Neutrophil (primary cell): Measurements from ENCODE around the gene XYLT1.

Experiments
- H3K27ac ChIP-seq: fragments of 200-600 bp; sonication (generic); 2 replicates; pipeline ENCODE4 v1.5.1; 2016; ENCODE audit warnings: mild to moderate bottlenecking, moderate library complexity
- H3K27me3 ChIP-seq: fragments of 200-600 bp; sonication (generic); 2 replicates; pipeline ENCODE4 v1.6.0; 2016; ENCODE audit warnings: mild to moderate bottlenecking
- H3K36me3 ChIP-seq: fragments of 200-600 bp; sonication (generic); 2 replicates; pipeline ENCODE4 v1.5.1; 2017
- H3K4me1 ChIP-seq, 2 experiments: fragments of 200-600 bp in 1 of 2; sonication (generic) in 1 of 2; 1 replicate in 1 of 2; 2 replicates in 1 of 2; pipeline versions ENCODE4 v1.5.1 to v1.6.1; 2013 to 2016; ENCODE audit warnings: low read depth in 1 of 2, low read length in 1 of 2, mild to moderate bottlenecking in 1 of 2, moderate library complexity in 1 of 2; ENCODE audit not compliant: control insufficient read depth in 1 of 2, insufficient read depth in 1 of 2
- H3K4me3 ChIP-seq, 2 experiments: fragments of 200-600 bp in 1 of 2; sonication (generic) in 1 of 2; 1 replicate in 1 of 2; 2 replicates in 1 of 2; pipeline ENCODE4 v1.5.1; 2013 to 2016; ENCODE audit warnings: low read depth in 1 of 2, low read length in 1 of 2, mild to moderate bottlenecking in 1 of 2, moderate library complexity in 1 of 2
- H3K9me3 ChIP-seq: fragments of 200-600 bp; sonication (generic); 2 replicates; pipeline ENCODE4 v1.5.1; 2016
- TF ChIP-seq, protein P1 (sequence below): fragments of 200-600 bp; sonication (generic); IDR thresholded peaks from 2 replicates; pipeline ENCODE4 v1.5.1; 2016; ENCODE audit warnings: antibody characterized with exemption

The XYLT1 gene

DNA sequence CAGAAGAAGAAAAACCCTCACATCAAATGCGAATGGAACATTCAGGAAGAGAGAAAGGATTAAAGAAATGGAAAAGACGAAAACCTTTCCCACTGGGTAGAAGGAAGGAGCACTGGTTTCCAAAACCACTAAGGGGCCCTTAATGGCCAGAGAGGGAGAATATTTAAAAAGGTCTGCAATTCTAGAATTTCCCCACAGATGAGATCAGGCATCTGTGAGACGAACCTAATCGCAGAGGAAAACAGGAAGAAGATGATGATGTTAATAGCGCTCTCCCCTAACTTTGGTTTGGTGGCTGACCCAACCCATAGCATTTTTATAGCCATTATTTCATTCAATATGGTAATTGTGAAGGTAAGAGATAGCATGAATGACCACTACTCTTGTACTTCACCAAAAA is 32.8 kb downstream of the XYLT1 start:
- peaks cover 25 to 31% of the 10 kb centered on the region in 2 experiments for H3K4me1 ChIP-seq
- TF ChIP-seq, protein P1, sequence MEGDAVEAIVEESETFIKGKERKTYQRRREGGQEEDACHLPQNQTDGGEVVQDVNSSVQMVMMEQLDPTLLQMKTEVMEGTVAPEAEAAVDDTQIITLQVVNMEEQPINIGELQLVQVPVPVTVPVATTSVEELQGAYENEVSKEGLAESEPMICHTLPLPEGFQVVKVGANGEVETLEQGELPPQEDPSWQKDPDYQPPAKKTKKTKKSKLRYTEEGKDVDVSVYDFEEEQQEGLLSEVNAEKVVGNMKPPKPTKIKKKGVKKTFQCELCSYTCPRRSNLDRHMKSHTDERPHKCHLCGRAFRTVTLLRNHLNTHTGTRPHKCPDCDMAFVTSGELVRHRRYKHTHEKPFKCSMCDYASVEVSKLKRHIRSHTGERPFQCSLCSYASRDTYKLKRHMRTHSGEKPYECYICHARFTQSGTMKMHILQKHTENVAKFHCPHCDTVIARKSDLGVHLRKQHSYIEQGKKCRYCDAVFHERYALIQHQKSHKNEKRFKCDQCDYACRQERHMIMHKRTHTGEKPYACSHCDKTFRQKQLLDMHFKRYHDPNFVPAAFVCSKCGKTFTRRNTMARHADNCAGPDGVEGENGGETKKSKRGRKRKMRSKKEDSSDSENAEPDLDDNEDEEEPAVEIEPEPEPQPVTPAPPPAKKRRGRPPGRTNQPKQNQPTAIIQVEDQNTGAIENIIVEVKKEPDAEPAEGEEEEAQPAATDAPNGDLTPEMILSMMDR = no peak
- no peaks in the 10 kb centered on the region for H3K36me3 ChIP-seq

DNA sequence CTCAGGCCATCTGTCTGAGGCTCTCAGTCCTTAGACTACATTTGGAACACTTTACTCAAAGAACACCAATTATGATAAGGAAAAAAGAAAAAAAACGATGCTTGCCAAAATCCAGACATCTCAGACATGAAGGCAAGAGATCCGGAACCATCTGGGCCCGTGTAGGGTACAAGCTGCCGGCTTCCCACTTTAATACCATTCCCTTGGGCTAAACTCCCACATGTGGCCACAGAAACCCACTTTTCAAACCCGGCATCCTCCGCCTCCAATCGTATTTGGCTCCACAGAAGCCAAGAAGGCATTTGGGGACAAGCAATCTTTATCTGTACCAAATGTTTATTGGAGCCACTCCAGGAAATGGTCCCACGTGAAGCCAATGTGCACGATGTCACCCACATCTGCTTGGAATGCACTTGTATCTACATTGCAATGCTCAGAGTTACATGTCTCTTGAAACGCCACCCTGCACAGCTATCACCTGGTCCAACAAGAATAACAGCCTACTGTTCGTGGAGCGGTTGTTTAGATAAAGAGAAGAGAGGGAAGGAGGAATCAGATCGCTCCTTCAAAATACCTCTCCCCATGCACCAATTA is 33.5 kb downstream of the XYLT1 start:
- H3K27me3 ChIP-seq = no peaks in the 10 kb centered on the region
- H3K36me3 ChIP-seq = no peaks in the 10 kb centered on the region
- no peak overlapping the region for H3K4me3 ChIP-seq
- peaks cover 27 to 34% of the 10 kb centered on the region in 2 experiments for H3K4me1 ChIP-seq
- H3K27ac ChIP-seq = no peak overlapping the region
- no peaks in the 10 kb centered on the region for H3K9me3 ChIP-seq
- TF ChIP-seq, protein P1 = no peak

More for the DNA sequence above, 32.8 kb downstream of the XYLT1 start:
- Histone ChIP-seq H3K9me3 (no peaks in the 10 kb centered on the region), H3K4me3 (no peak overlapping the region), H3K27ac (no peak overlapping the region), H3K27me3 (no peaks in the 10 kb centered on the region)

DNA sequence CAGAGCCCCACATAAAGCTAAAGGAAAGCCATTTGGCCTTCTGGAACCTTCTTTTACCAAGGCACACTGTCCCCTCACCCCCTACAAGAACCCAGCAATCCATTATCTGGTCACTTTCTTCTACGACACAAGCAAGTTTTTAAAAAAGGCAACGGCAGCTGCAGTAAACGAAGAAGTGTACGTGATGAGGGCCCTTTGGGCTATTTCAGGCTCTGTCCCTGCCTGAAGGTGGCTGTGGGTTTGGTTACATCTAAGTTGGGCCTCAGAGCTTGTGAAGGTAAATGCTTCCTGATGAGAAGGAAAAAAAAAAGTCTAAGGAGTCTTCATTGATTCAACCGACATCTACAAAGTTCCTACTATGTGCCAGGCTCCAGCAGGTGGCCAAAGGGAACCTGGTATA is 35.4 kb downstream of the XYLT1 start:
- Histone ChIP-seq H3K36me3 (no peaks in the 10 kb centered on the region), H3K27me3 (no peaks in the 10 kb centered on the region), H3K27ac (no peak overlapping the region), H3K9me3 (no peaks in the 10 kb centered on the region), H3K4me1 (peaks cover 25 to 29% of the 10 kb centered on the region in 2 experiments), H3K4me3 (no peak overlapping the region)
- TF ChIP-seq, protein P1 = no peak

DNA sequence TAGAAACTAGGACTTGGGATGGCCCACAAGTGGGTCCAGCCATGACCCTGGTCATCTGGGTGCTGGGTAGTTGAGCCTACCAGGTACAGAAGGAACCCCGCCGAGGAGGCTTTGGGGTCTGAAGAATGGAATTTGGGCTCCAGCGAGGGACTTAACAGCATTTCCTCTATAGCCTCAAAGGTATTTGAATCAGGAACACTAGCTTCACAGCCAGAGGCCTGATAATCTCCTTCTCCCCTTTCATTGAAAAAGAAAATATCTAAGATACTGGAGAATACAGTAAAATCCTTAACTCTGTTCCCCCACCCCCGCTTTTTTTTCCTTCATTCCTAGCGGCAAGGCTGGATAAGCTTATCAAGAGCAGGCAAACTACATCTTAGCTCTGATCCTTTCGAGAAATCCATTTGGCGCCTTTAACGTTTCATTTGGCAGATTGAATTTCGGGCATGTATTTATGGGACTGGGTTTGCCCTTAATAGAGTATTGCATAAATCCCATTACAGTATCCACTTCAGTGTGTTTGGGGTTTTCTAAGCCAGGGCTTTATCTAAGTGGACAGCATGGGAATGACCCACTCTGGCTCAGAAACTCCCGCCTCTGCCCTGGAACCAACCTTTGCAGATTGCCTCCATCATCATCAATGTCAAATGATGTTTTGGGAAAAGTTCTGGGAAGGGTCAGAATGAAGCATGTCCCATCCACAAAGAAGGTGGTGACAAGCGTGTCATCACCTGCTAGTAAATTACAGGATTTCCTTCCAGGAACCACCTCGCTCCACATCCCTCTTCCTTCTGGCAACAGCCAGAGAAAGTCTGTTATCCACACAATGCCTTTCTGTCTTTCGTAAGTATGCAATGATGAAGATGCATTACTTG is 36.9 kb downstream of the XYLT1 start:
- no peak overlapping the region for H3K4me3 ChIP-seq
- no peaks in the 10 kb centered on the region for H3K36me3 ChIP-seq
- no peaks in the 10 kb centered on the region for H3K27me3 ChIP-seq
- TF ChIP-seq, protein P1 = no peak
- H3K9me3 ChIP-seq = no peaks in the 10 kb centered on the region
- H3K27ac ChIP-seq = no peak overlapping the region
- peaks cover 10 to 14% of the 10 kb centered on the region in 2 experiments for H3K4me1 ChIP-seq

DNA sequence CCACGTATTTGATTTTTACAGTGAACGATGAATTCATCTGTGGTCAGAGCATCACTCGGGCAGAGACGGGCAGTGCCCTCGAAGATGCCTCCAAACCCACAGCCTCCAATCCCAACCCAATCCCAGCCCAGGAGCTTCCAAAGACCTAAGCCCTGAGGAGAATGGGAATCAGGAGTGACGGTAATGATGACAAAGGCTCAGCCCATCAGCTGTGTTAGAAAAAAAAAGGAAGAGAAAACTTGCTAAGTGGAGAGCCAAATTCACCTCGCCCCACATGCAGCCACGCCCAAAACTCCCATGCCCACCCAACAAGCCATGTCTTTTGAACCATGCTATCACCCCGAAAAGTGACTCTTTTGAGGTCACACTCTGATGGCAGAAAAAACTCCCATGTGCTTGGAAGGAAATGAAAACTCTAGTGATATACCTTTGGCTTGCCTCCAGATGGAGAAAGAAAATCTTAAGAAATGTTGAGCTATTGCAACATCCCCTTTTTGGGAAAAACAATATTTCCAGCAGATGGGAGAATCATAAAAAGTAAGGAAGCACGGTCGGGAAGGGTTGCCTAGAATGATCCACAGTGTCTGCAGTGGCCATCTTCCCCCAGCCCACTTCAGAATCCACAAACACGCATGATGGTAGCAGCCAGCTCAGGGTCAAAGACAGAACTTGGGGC is 37.7 kb downstream of the XYLT1 start:
- TF ChIP-seq, protein P1 = no peak
- H3K4me3 ChIP-seq = no peak overlapping the region
- H3K27me3 ChIP-seq = no peaks in the 10 kb centered on the region
- H3K4me1 ChIP-seq = peaks cover 4 to 6% of the 10 kb centered on the region in 2 experiments
- no peaks in the 10 kb centered on the region for H3K36me3 ChIP-seq
- H3K9me3 ChIP-seq = no peaks in the 10 kb centered on the region
- H3K27ac ChIP-seq = no peak overlapping the region
